Eye (tissue), 1 donor: ENCODE results near the gene ANO2.

Experiments used
- DNase-seq: peaks from one replicate; pipeline ENCODE4 v3.0.0-alpha.2; 2015

The ANO2 gene

GRCh38 chr12:5773550-5773949 is 171.5 kb downstream of the ANO2 start:
- no peak for DNase-seq

- no peak for DNase-seq
Observed at GRCh38 chr12:5771756-5772155, 173.3 kb downstream of the ANO2 start.

- no peak for DNase-seq
Observed at GRCh38 chr12:5770727-5771126, 174.3 kb downstream of the ANO2 start.

GRCh38 chr12:5768581-5769196 is 176.4 kb downstream of the ANO2 start:
- DNase-seq, result peak; percentile 15

- no peak for DNase-seq
Observed at GRCh38 chr12:5768171-5768570, 176.9 kb downstream of the ANO2 start.

- no peak for DNase-seq
Observed at GRCh38 chr12:5758347-5758746, 186.7 kb downstream of the ANO2 start.

GRCh38 chr12:5756338-5756842 is 188.7 kb downstream of the ANO2 start:
- DNase-seq, result no peak

- DNase-seq, result no peak
Observed at GRCh38 chr12:5748027-5748426, 197.0 kb downstream of the ANO2 start.

GRCh38 chr12:5746917-5747316 is 198.1 kb downstream of the ANO2 start:
- no peak for DNase-seq

- no peak for DNase-seq
Observed at GRCh38 chr12:5746036-5746908, 198.8 kb downstream of the ANO2 start.

- DNase-seq, result peak; percentile 87
Observed at GRCh38 chr12:5745251-5745888, 199.7 kb downstream of the ANO2 start.

GRCh38 chr12:5742258-5742657 is 202.8 kb downstream of the ANO2 start:
- no peak for DNase-seq

- DNase-seq, result no peak
Observed at GRCh38 chr12:5739917-5740316, 205.1 kb downstream of the ANO2 start.

- no peak for DNase-seq
Observed at GRCh38 chr12:5737778-5738177, 207.3 kb downstream of the ANO2 start.

- no peak for DNase-seq
Observed at GRCh38 chr12:5736527-5736926, 208.5 kb downstream of the ANO2 start.

- no peak for DNase-seq
Observed at GRCh38 chr12:5736016-5736415, 209.0 kb downstream of the ANO2 start.

GRCh38 chr12:5733916-5734315 is 211.1 kb downstream of the ANO2 start:
- no peak for DNase-seq

GRCh38 chr12:5733136-5733755 is 211.8 kb downstream of the ANO2 start:
- DNase-seq, result no peak

- no peak for DNase-seq
Observed at GRCh38 chr12:5730962-5731361, 214.1 kb downstream of the ANO2 start.

- no peak for DNase-seq
Observed at GRCh38 chr12:5723711-5724252, 221.3 kb downstream of the ANO2 start.

GRCh38 chr12:5723071-5723470 is 222.0 kb downstream of the ANO2 start:
- DNase-seq, result no peak

GRCh38 chr12:5720381-5721005 is 224.6 kb downstream of the ANO2 start:
- DNase-seq, result no peak
